Gastrocnemius medialis (tissue), 4 donors: ENCODE measurements around the gene ARL6IP5.

Source experiments
- CTCF ChIP-seq, 5 experiments: fragments of 450-650 bp in 3 of 5; fragments of 200-600 bp in 2 of 5; sonication (generic) in 2 of 5; IDR thresholded peaks in 4 of 5; conservative IDR thresholded peaks in 1 of 5; 1 replicate in 4 of 5; 2 replicates in 1 of 5; pipeline ENCODE4 v1.5.1; 2016 to 2019; ENCODE audit warnings: antibody characterized with exemption in 5 of 5, mild to moderate bottlenecking in 3 of 5, moderate library complexity in 3 of 5
- POLR2A ChIP-seq, 2 donors: fragments of 450-650 bp; IDR thresholded peaks; one replicate each; pipeline ENCODE4 v1.6.1; 2017; ENCODE audit warnings: antibody characterized with exemption in 2 of 2, mild to moderate bottlenecking in 2 of 2, moderate library complexity in 2 of 2

DNA sequence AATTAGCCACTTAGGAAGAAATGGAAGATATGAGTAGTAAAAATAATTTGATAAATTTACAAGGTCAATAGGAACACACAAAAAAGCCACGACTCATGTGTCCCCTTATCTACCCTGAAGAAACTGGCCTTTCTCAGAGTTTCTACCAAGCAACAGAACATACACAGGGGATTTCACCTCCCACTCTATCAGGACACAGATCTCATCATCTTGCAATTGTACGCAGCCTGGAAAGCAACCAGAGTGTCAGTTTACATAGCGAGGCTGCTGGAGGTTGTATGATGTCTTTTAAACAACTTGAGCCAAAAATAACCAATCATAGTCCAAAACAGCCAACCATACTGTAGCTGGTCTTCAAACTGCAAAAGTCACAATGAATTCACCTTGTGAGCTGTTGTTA is 57.4 kb downstream of the ARL6IP5 start:
- no peak for TF ChIP-seq CTCF (IDR thresholded peaks at IDR 0.05 in 4 of 5, conservative IDR thresholded peaks at IDR 0.05 in 1 of 5)
- TF ChIP-seq POLR2A (IDR thresholded peaks at IDR 0.05), result no peak
